HepG2 (cell line): ENCODE measurements around the gene SRD5A1. TPM values are rescaled to one million over a fixed set of nuclear protein-coding genes. Genes with fewer than 3 reads are reported as not detected.

ENCODE experiments used
- ATF7 ChIP-seq, 2 experiments: fragments of 450-650 bp in 1 of 2; sonication (generic) in 1 of 2; formaldehyde crosslinking in 1 of 2; IDR thresholded peaks; 2 replicates each; pipeline versions ENCODE4 v1.4.0 to v1.6.1; 2016 to 2020; ENCODE audit warnings: antibody characterized with exemption in 1 of 2, mild to moderate bottlenecking in 1 of 2, missing genetic modification reagents in 1 of 2
- DPF2 ChIP-seq: sonication (generic); formaldehyde crosslinking; IDR thresholded peaks from 2 replicates; pipeline ENCODE4 v1.4.0; 2020; ENCODE audit warnings: mild to moderate bottlenecking, low read depth, missing genetic modification reagents, borderline replicate concordance
- MEIS1 ChIP-seq: sonication (generic); formaldehyde crosslinking; IDR thresholded peaks from 2 replicates; pipeline ENCODE4 v1.9.0; 2021; ENCODE audit warnings: mild to moderate bottlenecking, missing genetic modification reagents, moderate library complexity, borderline replicate concordance
- RCOR2 ChIP-seq: IDR thresholded peaks from 2 replicates; pipeline ENCODE4 v1.6.1; 2016; ENCODE audit warnings: missing biosample characterization, missing genetic modification reagents
- STAG1 ChIP-seq: sonication (generic); formaldehyde crosslinking; IDR thresholded peaks from 2 replicates; pipeline ENCODE4 v1.4.0; 2020; ENCODE audit warnings: missing genetic modification reagents
- U2AF1 ChIP-seq: fragments of 200-400 bp; formaldehyde crosslinking; optimal IDR thresholded peaks from 2 replicates; pipeline ENCODE3; 2017; ENCODE audit warnings: mild to moderate bottlenecking, low read depth, low read length
- ZNF800 ChIP-seq: sonication (generic); formaldehyde crosslinking; IDR thresholded peaks from 2 replicates; pipeline ENCODE4 v1.4.0; 2020; ENCODE audit warnings: missing genetic modification reagents
- ZNF878 ChIP-seq: sonication (generic); formaldehyde crosslinking; IDR thresholded peaks from 2 replicates; pipeline ENCODE4 v1.8.1; 2023; ENCODE audit warnings: mild to moderate bottlenecking, missing genetic modification reagents, moderate library complexity
- polyA plus RNA-seq, 8 experiments: library from polyadenylated mRNA; depleted of rRNA in 3 of 8; stranded (reverse) in 7 of 8; unstranded in 1 of 8; fragments of >200 nt; fragmentation: Illumina TruSeq in 4 of 8; extraction: Trizol in 4 of 8; gene quantifications; 2 replicates each; pipeline versions ENCODE4 v1.2.1 to v1.2.3, GENCODE V29; 2011 to 2016; ENCODE audit warnings: low read depth in 4 of 8, missing spikeins in 1 of 8, mixed read lengths in 1 of 8; ENCODE audit not compliant: insufficient read depth in 1 of 8
- total RNA-seq, 5 experiments: library from RNA; depleted of rRNA; stranded (reverse); fragments of >200 nt; fragmentation: Illumina TruSeq; extraction: Trizol; gene quantifications; 2 replicates each; pipeline ENCODE4 v1.2.3, GENCODE V29; 2016; ENCODE audit warnings: low read depth in 1 of 5
- TF ChIP-seq, protein P1 (sequence below): sonication (generic); formaldehyde crosslinking; IDR thresholded peaks from 2 replicates; pipeline ENCODE4 v1.4.0; 2020; ENCODE audit warnings: mild to moderate bottlenecking, missing genetic modification reagents, borderline replicate concordance
- TF ChIP-seq, protein P2 (sequence below): IDR thresholded peaks from 2 replicates; pipeline ENCODE4 v1.6.1; 2016; ENCODE audit warnings: low read depth, control low read depth
- TF ChIP-seq, protein P3 (sequence below): sonication (generic); formaldehyde crosslinking; IDR thresholded peaks from 2 replicates; pipeline ENCODE4 v1.5.0; 2020; ENCODE audit warnings: mild to moderate bottlenecking, missing genetic modification reagents, moderate library complexity
- TF ChIP-seq, protein P4 (sequence below): sonication (generic); formaldehyde crosslinking; IDR thresholded peaks from 2 replicates; pipeline ENCODE4 v1.9.0; 2022; ENCODE audit warnings: missing genetic modification reagents, mild to moderate bottlenecking, borderline replicate concordance

Gene SRD5A1
- total and polyA plus RNA-seq, 2 of the 13 experiments (the other 11 are each of a cell fraction or from before 2014, with no cell fraction given) = 6.1 to 9.9 TPM

DNA sequence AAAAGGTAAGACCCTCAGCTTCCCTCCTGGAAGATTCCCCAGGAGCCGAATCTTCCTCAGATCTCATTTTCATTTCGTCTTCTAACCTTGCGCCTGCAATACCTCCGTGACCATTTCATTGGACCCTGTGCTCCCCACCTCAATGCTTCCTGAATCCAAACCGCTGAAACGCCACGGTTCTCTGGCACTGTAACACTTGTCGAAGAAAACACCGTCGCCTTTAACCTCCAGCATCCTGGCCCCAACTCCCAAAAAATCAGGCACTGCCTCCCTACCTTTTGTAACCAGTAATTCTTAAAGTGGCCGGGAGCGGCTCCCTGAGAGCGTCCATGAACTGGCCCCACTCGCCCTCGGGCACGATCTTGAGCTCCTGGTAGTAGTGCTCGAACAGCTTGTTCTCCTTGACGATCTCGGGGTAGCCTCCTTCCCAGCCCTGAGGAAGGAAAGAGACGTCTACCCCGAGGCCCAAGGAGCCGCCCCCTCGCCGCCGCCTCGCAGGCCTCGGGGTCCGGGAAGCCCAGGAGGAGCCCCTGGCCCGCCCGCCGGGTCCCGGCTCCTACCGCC lies 834 bp upstream of the SRD5A1 start (continued):
- TF ChIP-seq ZNF800 (CRISPR knock-in tag) = no peak
- TF ChIP-seq, protein P1, sequence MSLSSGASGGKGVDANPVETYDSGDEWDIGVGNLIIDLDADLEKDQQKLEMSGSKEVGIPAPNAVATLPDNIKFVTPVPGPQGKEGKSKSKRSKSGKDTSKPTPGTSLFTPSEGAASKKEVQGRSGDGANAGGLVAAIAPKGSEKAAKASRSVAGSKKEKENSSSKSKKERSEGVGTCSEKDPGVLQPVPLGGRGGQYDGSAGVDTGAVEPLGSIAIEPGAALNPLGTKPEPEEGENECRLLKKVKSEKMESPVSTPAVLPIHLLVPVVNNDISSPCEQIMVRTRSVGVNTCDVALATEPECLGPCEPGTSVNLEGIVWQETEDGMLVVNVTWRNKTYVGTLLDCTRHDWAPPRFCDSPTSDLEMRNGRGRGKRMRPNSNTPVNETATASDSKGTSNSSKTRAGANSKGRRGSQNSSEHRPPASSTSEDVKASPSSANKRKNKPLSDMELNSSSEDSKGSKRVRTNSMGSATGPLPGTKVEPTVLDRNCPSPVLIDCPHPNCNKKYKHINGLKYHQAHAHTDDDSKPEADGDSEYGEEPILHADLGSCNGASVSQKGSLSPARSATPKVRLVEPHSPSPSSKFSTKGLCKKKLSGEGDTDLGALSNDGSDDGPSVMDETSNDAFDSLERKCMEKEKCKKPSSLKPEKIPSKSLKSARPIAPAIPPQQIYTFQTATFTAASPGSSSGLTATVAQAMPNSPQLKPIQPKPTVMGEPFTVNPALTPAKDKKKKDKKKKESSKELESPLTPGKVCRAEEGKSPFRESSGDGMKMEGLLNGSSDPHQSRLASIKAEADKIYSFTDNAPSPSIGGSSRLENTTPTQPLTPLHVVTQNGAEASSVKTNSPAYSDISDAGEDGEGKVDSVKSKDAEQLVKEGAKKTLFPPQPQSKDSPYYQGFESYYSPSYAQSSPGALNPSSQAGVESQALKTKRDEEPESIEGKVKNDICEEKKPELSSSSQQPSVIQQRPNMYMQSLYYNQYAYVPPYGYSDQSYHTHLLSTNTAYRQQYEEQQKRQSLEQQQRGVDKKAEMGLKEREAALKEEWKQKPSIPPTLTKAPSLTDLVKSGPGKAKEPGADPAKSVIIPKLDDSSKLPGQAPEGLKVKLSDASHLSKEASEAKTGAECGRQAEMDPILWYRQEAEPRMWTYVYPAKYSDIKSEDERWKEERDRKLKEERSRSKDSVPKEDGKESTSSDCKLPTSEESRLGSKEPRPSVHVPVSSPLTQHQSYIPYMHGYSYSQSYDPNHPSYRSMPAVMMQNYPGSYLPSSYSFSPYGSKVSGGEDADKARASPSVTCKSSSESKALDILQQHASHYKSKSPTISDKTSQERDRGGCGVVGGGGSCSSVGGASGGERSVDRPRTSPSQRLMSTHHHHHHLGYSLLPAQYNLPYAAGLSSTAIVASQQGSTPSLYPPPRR (CRISPR knock-in tag) = 0 out of 2 replicates have a peak, but pooled peaks have one; percentile 15
- TF ChIP-seq U2AF1 = peak; percentile 14
- TF ChIP-seq ATF7 (IDR thresholded peaks at IDR 0.05) = no peak
- 0 out of 2 replicates have a peak, but pooled peaks have one; percentile 44 for TF ChIP-seq ATF7 (CRISPR knock-in tag; IDR thresholded peaks at IDR 0.05)
- TF ChIP-seq STAG1 = 0 out of 2 replicates have a peak, but pooled peaks have one; percentile 6
- TF ChIP-seq ZNF878 (CRISPR knock-in tag) = 0 out of 2 replicates have a peak, but pooled peaks have one; percentile 25
- TF ChIP-seq, protein P2, sequence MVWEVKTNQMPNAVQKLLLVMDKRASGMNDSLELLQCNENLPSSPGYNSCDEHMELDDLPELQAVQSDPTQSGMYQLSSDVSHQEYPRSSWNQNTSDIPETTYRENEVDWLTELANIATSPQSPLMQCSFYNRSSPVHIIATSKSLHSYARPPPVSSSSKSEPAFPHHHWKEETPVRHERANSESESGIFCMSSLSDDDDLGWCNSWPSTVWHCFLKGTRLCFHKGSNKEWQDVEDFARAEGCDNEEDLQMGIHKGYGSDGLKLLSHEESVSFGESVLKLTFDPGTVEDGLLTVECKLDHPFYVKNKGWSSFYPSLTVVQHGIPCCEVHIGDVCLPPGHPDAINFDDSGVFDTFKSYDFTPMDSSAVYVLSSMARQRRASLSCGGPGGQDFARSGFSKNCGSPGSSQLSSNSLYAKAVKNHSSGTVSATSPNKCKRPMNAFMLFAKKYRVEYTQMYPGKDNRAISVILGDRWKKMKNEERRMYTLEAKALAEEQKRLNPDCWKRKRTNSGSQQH (CRISPR knock-in tag) = peak; percentile 9; the same call in 1 of the 2 replicates
- no peak for TF ChIP-seq RCOR2 (CRISPR knock-in tag)
- TF ChIP-seq, protein P3, sequence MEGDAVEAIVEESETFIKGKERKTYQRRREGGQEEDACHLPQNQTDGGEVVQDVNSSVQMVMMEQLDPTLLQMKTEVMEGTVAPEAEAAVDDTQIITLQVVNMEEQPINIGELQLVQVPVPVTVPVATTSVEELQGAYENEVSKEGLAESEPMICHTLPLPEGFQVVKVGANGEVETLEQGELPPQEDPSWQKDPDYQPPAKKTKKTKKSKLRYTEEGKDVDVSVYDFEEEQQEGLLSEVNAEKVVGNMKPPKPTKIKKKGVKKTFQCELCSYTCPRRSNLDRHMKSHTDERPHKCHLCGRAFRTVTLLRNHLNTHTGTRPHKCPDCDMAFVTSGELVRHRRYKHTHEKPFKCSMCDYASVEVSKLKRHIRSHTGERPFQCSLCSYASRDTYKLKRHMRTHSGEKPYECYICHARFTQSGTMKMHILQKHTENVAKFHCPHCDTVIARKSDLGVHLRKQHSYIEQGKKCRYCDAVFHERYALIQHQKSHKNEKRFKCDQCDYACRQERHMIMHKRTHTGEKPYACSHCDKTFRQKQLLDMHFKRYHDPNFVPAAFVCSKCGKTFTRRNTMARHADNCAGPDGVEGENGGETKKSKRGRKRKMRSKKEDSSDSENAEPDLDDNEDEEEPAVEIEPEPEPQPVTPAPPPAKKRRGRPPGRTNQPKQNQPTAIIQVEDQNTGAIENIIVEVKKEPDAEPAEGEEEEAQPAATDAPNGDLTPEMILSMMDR (CRISPR knock-in tag) = peak; percentile 1; the same call in 1 of the 2 replicates
- 0 out of 2 replicates have a peak, but pooled peaks have one; percentile 33 for TF ChIP-seq MEIS1 (CRISPR knock-in tag)
- TF ChIP-seq DPF2 (CRISPR knock-in tag) = peak; percentile 36; the same call in 1 of the 2 replicates
- TF ChIP-seq, protein P4, sequence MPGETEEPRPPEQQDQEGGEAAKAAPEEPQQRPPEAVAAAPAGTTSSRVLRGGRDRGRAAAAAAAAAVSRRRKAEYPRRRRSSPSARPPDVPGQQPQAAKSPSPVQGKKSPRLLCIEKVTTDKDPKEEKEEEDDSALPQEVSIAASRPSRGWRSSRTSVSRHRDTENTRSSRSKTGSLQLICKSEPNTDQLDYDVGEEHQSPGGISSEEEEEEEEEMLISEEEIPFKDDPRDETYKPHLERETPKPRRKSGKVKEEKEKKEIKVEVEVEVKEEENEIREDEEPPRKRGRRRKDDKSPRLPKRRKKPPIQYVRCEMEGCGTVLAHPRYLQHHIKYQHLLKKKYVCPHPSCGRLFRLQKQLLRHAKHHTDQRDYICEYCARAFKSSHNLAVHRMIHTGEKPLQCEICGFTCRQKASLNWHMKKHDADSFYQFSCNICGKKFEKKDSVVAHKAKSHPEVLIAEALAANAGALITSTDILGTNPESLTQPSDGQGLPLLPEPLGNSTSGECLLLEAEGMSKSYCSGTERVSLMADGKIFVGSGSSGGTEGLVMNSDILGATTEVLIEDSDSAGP (CRISPR knock-in tag) = 0 out of 2 replicates have a peak, but pooled peaks have one; percentile 7
